Stimulated activated CD8-positive, alpha-beta memory T cell treated with anti-CD3 and anti-CD28 coated beads, Interleukin-12 subunit alpha, Interleukin-12 subunit beta, amount 100 ng/mL, for 1 hour (primary cell): Measurements from ENCODE around the gene SP140L.
"Not testable (repeated sequence)": the region's sequence is repeated elsewhere in the genome, so short reads cannot be mapped to it uniquely, and the experiment has no call there.

Experiments
- DNase-seq: peaks from one replicate; pipeline ENCODE4 v3.0.0-alpha.2; 2020; ENCODE audit warnings: low read depth

The SP140L gene

DNA sequence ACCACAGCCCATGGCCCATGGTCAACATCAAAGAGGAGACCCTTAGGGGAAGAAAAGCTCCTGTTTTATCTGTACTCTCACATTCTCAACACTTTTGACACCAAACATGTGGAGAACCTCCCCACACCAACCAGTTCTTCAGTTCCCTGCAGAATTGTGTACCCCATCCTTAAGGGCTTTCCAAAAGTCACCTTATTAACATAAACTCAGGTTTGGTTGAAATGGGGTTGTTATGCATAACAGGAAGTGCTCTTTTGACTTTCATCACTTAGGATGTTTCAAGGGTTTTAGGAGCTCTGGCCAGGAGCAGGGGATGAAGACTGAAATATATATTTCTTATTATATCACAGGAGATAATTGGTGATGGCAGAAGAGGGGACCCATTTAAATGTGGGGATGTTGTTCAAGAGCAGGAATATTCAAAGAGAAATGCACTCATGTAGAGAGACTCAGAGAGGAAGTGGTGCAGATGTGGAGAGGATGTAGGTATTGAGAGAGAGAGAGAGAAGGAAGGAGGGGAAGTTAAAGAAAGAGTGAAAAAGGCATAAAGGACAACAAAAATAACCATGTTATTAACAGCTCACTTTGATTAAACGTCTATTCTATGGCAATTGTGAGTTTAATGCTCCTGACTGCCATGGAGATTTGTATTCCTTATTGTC, 35.2 kb downstream of the SP140L start:
- DNase-seq, result no peak

DNA sequence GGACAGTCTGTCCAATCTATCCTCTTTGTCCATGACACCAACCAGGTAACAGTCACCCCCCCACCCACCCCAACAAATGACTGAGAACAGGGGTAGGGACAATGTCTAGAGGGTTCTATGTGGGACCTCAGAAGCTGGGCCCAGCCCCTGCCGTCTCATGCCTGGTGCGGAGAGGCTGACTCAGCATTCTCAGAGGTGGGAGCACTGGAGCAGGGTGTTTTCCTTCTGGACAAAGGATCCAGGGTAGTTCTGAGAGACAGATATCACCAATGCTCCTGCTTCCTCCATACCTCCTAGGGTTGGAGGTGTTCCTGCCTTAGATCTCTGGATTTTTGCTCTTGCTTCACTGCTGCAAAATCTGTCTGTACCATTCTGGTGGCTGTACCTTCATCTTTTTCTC, 55.1 kb downstream of the SP140L start:
- no peak for DNase-seq

DNA sequence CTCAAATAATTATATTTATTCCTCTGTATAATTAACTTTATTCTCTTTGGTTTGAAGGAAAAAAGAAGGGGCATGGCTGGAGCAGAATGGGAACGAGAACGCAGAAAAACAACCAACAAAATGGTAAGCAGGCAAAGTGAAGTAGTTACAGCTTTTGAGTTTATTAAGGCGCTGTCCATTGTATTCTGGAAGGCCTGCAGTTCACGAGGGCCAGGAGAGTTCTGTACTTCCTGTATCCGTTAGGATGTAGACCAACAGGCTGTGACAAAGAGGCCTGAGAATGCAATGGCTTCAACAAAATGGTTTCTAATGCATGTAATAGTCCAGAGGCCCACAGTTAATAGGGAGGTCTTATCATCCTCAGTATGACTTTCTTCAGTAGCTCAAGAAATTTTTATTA, 56.5 kb downstream of the SP140L start:
- DNase-seq, result no peak

DNA sequence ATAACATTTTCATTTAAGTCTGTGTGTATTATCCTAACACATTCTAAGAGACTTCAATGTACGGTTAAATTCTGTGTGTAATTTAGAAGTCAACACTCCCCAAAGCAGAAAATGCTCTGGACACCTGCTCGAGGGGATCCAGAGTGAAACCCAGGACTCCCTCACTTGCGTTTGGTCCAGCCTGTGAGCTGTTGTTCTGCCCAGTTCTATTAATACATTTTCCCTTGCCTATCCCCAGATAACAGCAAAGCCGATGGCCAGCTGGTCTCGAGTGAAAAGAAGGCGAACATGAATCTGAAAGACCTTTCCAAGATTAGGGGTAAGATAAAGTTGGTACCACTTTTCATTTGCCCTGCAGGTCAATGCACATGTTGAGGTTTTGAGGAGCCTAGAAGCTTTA, 58.0 kb downstream of the SP140L start:
- no peak for DNase-seq

DNA sequence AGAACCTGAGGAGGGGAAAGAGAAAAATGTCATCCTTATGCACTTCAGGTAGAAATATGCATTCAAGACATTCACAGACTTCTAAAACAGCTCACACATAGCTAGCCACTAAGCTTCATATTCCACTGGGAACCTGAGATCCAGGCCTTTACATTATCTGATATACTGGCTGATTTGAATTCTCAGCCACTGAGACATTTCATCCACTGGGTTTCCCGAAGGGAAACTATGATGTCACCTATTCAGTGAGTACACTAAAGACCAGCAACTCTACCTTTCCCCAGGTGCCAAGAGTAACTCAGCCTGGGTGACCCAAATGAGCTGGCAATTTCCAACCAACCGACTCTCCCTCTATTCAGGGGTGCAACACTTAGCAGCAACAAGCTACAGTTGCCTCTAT, 67.3 kb downstream of the SP140L start:
- DNase-seq, result no peak

- DNase-seq, result not testable (repeated sequence)
These were observed 71.7 kb downstream of the SP140L start for GRCh38 chr2:230398698-230399097.

DNA sequence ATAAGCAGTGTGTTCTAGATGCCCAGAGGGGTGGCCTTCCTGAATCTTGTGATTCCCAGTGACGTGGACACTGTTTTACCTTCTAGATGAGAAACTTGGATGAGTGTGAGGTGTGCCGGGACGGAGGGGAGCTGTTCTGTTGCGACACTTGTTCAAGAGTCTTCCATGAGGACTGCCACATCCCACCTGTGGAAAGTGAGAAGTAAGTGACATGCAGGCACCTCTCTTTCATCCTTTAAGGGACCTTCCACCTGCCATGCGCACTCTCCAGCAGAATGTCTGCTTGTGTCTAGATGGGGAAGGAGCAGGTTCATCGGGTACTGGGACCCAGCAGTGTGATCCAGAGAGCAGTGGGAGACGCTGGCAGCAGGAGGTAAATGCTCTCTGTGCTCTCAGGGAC, 73.0 kb downstream of the SP140L start:
- no peak for DNase-seq

GRCh38 chr2:230400454-230400853, 73.5 kb downstream of the SP140L start:
- no peak for DNase-seq

GRCh38 chr2:230401026-230401425, 74.0 kb downstream of the SP140L start:
- DNase-seq, result not testable (repeated sequence)

DNA sequence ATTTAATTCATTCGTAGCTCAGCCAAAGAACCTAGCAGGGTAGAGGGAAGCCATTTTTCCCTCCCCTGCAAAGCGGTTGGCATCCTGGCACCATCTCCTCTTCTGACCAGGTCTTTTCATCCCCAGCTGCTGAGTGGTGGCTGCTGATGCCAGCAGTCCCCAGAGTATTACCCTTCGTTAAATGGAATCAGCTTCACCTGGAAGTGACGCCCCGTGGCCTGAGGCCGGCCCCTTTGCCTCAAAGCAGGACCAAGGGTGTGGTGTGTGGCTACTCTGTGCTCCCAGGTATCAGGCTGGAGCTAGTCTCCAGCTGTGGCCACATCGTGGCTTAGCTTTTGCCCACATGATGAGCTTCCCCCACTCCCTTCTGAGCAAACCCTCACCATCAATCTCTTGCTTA, 76.8 kb downstream of the SP140L start:
- no peak for DNase-seq

GRCh38 chr2:230405824-230406223, 78.8 kb downstream of the SP140L start:
- DNase-seq, result no peak

DNA sequence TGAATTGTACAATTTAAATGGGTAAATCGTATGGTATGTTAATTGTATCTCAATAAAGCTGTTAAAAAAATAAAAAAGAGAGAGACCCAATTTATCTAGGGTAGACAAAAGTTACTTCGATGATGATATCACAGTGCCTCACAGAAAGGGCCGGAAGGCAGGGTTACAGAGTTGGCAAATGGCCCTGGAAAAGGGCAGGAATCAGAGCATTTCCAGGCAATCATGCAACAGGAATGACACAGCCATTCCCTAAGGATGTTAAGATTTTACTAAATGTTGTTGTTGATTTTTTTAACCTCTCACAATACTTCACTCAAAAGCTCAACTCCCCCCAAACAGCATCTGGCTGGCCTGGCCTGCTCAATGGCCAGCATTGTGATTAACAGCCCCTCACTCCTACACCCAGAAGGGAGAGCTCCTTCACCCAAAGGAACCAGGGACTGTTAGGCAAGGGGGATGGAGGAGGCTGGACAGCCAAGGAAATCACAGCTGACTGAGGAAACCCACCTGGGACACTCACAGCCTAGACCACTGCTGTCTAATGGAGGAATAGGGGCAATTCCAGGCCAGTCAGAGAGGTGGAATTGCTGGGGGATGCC, 81.3 kb downstream of the SP140L start:
- no peak for DNase-seq

- not testable (repeated sequence) for DNase-seq
These were observed 82.3 kb downstream of the SP140L start for GRCh38 chr2:230409316-230409715.

GRCh38 chr2:230410263-230410662, 83.3 kb downstream of the SP140L start:
- no peak for DNase-seq

DNA sequence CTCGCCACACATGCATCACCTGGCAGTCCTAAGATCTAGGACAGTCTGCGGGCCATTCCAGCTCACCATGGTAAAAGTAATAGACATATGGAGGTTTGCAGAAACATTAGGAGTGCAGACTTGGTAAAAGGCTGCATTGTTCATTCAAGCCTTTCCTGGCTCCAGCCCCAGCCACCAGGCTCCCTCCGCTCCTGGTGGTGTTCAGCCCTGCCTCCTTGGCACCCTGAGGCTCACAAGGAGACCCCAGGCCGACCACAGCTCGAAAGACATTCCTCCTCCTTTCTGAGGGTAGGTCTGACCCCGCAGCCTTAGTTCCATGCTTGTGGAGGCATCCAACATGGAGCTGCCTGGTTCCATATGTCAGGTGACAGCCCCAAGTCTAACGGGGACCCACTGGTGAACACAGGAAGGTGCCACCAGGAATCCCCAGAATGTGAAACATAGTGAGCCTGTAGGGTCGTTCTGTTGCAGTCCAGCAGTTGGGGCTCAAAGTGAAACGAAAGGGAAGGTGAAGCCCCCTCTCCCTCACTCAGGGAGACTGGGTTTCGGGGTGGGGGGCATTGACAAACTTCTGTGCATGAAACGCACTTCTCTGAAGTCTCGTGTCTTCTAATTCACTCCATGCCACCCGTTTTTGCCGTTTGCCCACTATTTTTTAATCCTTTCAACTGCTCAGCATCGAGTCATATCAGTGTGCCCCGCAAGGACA, 84.0 kb downstream of the SP140L start:
- DNase-seq, result no peak

DNA sequence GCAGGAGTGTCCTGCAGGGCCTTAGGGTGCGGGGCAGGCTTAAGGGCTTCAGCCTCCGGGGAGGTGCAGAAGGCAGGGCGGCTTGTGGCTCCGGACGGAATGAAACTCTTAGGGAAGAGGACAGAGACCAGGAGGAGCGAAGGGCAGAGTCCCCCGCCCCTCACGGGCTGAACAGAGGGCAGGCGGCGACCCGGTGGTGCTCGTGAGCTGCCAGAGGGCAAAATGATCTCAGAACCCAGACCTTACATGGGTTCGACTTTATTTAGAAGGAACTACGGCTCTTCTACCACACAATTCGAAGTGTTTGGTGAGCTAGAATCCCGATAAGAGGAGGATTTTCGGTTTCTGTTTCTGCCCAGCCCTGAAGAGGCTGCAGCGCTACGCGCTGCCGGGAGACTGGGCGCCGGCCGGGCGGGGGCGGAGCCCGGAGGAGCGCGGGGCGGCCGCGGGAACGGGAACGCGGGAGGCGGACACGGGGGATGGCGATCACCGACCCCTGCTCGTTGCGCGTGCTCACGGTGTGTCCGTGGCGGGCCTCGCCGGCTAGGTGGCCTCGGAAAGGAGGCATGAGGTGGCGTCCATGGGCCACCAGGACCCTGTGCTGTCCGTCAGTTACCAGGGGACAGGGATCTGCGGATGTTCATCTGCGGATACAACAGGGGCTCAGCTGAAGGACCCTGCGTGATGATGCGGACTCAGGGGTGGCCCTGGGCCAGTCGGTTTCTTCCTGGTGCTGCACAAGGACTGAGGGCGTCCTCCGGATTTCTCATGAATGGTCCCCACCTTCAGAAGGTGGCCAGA, 84.8 kb downstream of the SP140L start:
- no peak for DNase-seq

DNA sequence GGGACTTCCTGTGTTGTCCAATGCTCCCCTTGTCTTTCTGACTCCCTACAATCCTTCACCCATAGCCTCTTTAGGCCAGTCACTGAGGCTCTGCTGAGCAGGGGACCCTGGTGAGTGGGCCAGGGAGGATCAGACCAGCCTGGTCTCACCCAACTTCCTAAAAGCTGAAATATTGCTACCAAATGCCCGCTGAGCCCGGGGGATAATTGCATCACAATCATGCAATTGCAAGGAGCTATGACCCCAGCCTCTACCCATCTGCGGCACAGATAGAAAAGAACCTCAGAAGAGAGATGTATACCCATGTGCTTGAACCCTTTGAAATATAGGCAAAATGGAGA, 85.3 kb downstream of the SP140L start:
- DNase-seq, result no peak

DNA sequence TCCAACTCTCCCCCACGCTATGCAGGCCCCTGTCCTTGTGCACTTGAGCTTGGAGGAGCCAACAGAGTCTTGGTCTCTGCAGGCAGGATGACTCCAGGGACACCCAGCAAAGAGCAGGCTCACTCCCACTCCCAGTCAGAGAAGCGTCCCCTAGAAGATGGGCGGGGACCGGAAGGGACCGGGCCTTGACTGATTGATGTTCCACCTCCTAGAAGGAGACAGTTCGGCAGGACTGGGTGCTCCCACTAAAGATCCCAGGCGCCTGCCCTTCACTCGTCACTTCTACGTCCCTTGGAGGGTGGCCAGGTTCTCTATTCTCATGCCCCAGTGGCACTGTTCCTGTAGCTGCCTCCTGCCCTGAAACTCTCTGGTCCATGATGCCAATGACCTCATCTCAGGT, 85.9 kb downstream of the SP140L start:
- DNase-seq, result no peak

DNA sequence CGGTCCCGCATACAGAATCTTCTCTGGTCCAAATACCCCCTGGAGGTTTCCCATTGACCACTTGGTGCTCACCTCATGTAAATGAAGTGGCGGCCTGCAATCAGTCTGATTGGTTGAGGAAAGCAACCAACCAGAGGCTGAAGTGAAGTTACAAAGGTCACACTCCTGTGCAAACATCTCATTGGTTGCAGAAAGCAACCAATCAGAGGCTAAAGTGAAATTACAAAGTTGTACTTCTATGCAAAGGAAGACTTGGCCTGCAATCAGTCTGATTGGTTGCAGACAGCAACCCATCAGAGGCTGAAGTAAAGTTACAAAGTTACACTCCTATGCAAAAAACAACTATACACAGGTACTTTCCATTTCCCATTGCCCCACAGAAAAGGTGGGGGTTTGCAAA, 86.5 kb downstream of the SP140L start:
- no peak for DNase-seq

DNA sequence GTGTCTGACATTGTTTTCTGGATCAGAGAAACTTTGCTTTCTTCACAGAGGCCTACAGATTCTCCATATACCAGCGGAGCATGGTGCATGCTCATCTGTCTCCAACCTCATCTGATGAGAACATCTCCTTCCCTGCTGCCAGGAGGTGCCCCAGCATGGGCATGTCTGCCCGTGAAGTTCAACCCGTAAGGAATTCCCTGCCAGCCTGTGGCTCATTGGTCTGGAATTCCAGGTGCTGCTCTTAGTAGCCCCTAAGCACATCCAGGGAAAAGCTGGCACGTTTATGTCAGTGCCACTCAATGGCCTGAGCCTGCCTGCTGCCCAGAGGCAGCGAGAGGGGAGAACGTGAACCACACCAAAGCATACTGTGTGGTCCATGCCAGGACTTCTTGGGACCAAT, 87.3 kb downstream of the SP140L start:
- no peak for DNase-seq

DNA sequence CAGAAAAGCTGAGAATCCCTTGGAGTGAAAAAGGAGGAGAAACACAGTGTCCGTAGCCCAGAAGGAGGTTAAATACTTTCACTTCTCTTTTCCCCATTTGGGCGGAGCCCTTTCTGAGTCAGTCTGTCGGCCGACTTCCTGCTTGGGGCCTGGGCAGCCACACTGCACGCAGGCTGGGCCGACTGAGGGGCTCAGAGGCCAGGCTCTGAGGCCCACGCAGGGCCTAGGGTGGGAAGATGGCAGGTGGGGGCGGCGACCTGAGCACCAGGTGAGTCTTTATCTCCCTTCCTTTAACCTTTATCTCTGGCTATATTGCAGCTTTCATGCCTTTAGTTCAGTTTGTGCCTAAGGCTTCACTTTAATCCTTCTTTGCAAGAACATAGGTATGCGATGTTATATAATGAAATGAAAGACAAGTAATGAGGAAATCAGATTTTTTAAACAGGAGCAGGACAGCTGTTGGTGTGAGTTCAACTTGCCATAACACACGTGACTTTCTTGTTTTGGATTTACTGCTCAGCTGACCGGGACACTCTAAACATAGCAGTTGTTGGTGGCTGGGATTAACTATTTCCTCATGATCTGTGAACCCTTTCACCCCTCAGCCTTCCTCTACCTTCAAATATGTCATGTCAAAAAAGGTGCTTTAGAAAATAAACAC, 89.2 kb downstream of the SP140L start, which contains the start of gene SP100:
Gene SP100, plus strand, starts transcription at position 141 of the 661 bp plus-strand sequence. Its CDS starts 96 bp downstream, at position 237.
- peak; percentile 66 for DNase-seq

DNA sequence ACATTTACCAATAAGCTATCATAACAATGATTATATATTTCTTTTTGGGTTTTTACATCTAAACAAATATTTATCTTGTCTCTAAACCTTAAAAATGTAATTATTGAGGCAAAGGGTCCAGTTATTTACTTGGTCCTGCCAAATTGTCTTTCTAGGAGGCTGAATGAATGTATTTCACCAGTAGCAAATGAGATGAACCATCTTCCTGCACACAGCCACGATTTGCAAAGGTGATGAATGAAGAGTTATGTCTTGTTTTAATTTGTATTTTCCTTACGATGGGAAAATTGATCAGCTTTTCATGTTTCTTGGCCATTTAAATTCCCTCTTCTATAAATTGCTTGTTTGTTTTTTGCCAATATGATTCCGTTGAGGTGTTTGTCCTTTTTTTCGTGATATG, 90.4 kb downstream of the SP140L start:
- no peak for DNase-seq
